Natural killer cell (primary cell): ENCODE measurements around the gene WNT6. TPM values are rescaled to one million over a fixed set of nuclear protein-coding genes. Genes with fewer than 3 reads are reported as not detected.

Experiments
- ATAC-seq, 3 donors: fragments of 150-1000 bp in 2 of 3; fragments of 200-7000 bp in 1 of 3; cut with Tn5 transposase; 1 replicate in 1 of 3; 2 replicates in 2 of 3; pipeline ENCODE4 v1.10.0; 2021; ENCODE audit warnings: mild to moderate bottlenecking in 2 of 3, moderate library complexity in 2 of 3
- DNase-seq, 2 donors: peaks; one replicate each; pipeline versions ENCODE4 v3.0.0 to v3.0.0-alpha.2; 2013 to 2021; ENCODE audit warnings: mixed read lengths in 1 of 2
- H3K27ac ChIP-seq: one replicate; pipeline ENCODE4 v1.5.1; 2013; ENCODE audit warnings: mild to moderate bottlenecking, low read length
- H3K27me3 ChIP-seq: one replicate; pipeline ENCODE4 v1.6.1; 2013; ENCODE audit warnings: low read length; ENCODE audit not compliant: control insufficient read depth, insufficient read depth
- H3K36me3 ChIP-seq: one replicate; pipeline ENCODE4 v1.6.1; 2013; ENCODE audit warnings: low read length; ENCODE audit not compliant: control insufficient read depth, insufficient read depth
- H3K4me1 ChIP-seq: one replicate; pipeline ENCODE4 v1.6.1; 2013; ENCODE audit warnings: low read length; ENCODE audit not compliant: control insufficient read depth, insufficient read depth
- H3K4me3 ChIP-seq: one replicate; pipeline ENCODE4 v1.5.1; 2013; ENCODE audit warnings: low read length
- H3K9me3 ChIP-seq: one replicate; pipeline ENCODE4 v1.6.1; 2013; ENCODE audit warnings: low read length; ENCODE audit not compliant: control insufficient read depth, insufficient read depth
- H3K27ac Mint-ChIP-seq, 2 donors: one replicate each; pipeline ENCODE4 v1.8.0; 2022; ENCODE audit warnings: mild to moderate bottlenecking in 2 of 2, mixed read lengths in 2 of 2, moderate library complexity in 1 of 2
- H3K27me3 Mint-ChIP-seq, 2 donors: one replicate each; pipeline ENCODE4 v1.8.0; 2022; ENCODE audit warnings: low read depth in 2 of 2, mixed read lengths in 2 of 2
- H3K36me3 Mint-ChIP-seq: one replicate; pipeline ENCODE4 v1.8.0; 2022; ENCODE audit warnings: mixed read lengths
- H3K4me1 Mint-ChIP-seq, 2 donors: one replicate each; pipeline ENCODE4 v1.8.0; 2022; ENCODE audit warnings: mixed read lengths in 2 of 2
- H3K4me3 Mint-ChIP-seq: one replicate; pipeline ENCODE4 v1.8.0; 2022; ENCODE audit warnings: mild to moderate bottlenecking, moderate library complexity, mixed read lengths
- H3K9me3 Mint-ChIP-seq, 2 donors: one replicate each; pipeline ENCODE4 v1.8.0; 2022; ENCODE audit warnings: mixed read lengths in 2 of 2
- CTCF ChIP-seq: fragments of 200-600 bp; IDR thresholded peaks from one replicate; pipeline ENCODE4 v1.8.0; 2022; ENCODE audit warnings: antibody characterized with exemption
- WGBS: methylation state at CpG from one replicate; pipeline ENCODE4 v1.1.7; 2013; ENCODE audit warnings: missing lambda C conversion rate; ENCODE audit not compliant: insufficient coverage; 5-methylcytosine and 5-hydroxymethylcytosine counted together
- intact Hi-C: fragments of 100-400 bp; cut with micrococcal nuclease; formaldehyde crosslinking; loops from one replicate; pipeline ENCODE4 v1.14.2; 2022
- total RNA-seq, 4 donors: library from RNA; stranded (reverse); fragments of 120-200 nt in 1 of 4; gene quantifications; one replicate each; pipeline versions ENCODE4 v1.2.3 to v1.2.4, GENCODE V29; 2013 to 2022

The WNT6 gene
- total RNA-seq, 3 donors from 2014 or later (not counting 1 experiment from before 2014, with no cell fraction given) = not detected

GRCh38 chr2:218819093-218819492, 40.5 kb upstream of the WNT6 start:
- no peak overlapping the region for H3K27ac Mint-ChIP-seq
- H3K4me1 ChIP-seq = no peaks in the 10 kb centered on the region
- H3K4me3 Mint-ChIP-seq = no peak overlapping the region
- ATAC-seq (no peak), DNase-seq (no peak)
- H3K36me3 ChIP-seq = no peaks in the 10 kb centered on the region
- no peak for TF ChIP-seq CTCF
- H3K9me3 ChIP-seq = no peaks in the 10 kb centered on the region
- no peaks in the 10 kb centered on the region for H3K4me1 Mint-ChIP-seq
- H3K27me3 ChIP-seq = no peaks in the 10 kb centered on the region
- intact Hi-C loops = no loop called here
- no peaks in the 10 kb centered on the region for H3K36me3 Mint-ChIP-seq
- 85% methylated on average over 7 of the region's 7 CpGs for WGBS
- H3K27ac ChIP-seq = no peak overlapping the region
- peaks cover 10 to 16% of the 10 kb centered on the region in 2 donors for H3K27me3 Mint-ChIP-seq
- no peaks in the 10 kb centered on the region for H3K9me3 Mint-ChIP-seq
- H3K4me3 ChIP-seq = no peak overlapping the region

- no peak overlapping the region for H3K4me3 Mint-ChIP-seq
- no peak for TF ChIP-seq CTCF
- DNase-seq (no peak), ATAC-seq (no peak)
- peaks cover 9 to 16% of the 10 kb centered on the region in 2 donors for H3K27me3 Mint-ChIP-seq
- no peaks in the 10 kb centered on the region for H3K9me3 Mint-ChIP-seq
- no peaks in the 10 kb centered on the region for H3K9me3 ChIP-seq
- H3K4me3 ChIP-seq = no peak overlapping the region
- H3K36me3 ChIP-seq = no peaks in the 10 kb centered on the region
- no peaks in the 10 kb centered on the region for H3K4me1 ChIP-seq
- 92% methylated on average over 15 of the region's 15 CpGs for WGBS
- no peak overlapping the region for H3K27ac Mint-ChIP-seq
- intact Hi-C loops = no loop called here
- H3K27ac ChIP-seq = no peak overlapping the region
- H3K4me1 Mint-ChIP-seq = no peaks in the 10 kb centered on the region
- H3K36me3 Mint-ChIP-seq = no peaks in the 10 kb centered on the region
- H3K27me3 ChIP-seq = no peaks in the 10 kb centered on the region
Measured at GRCh38 chr2:218820746-218821369, 38.7 kb upstream of the WNT6 start.

- no peak overlapping the region for H3K27ac Mint-ChIP-seq
- H3K4me1 ChIP-seq = no peaks in the 10 kb centered on the region
- no peaks in the 10 kb centered on the region for H3K36me3 Mint-ChIP-seq
- WGBS = 88% methylated on average over 7 of the region's 9 CpGs
- no peak overlapping the region for H3K27ac ChIP-seq
- H3K9me3 ChIP-seq = no peaks in the 10 kb centered on the region
- intact Hi-C loops = no loop called here
- H3K4me1 Mint-ChIP-seq = no peaks in the 10 kb centered on the region
- ATAC-seq = no peak
- TF ChIP-seq CTCF = no peak
- H3K36me3 ChIP-seq = no peaks in the 10 kb centered on the region
- H3K27me3 ChIP-seq = no peaks in the 10 kb centered on the region
- H3K27me3 Mint-ChIP-seq = peaks cover 6 to 11% of the 10 kb centered on the region in 2 donors
- H3K4me3 ChIP-seq = no peak overlapping the region
- no peak overlapping the region for H3K4me3 Mint-ChIP-seq
- no peak for DNase-seq
- H3K9me3 Mint-ChIP-seq = no peaks in the 10 kb centered on the region
Measured at GRCh38 chr2:218821605-218822211, 37.9 kb upstream of the WNT6 start.

- Mint-ChIP-seq H3K36me3 (no peaks in the 10 kb centered on the region), H3K4me1 (no peaks in the 10 kb centered on the region), H3K27me3 (peaks cover 6 to 9% of the 10 kb centered on the region in 2 donors), H3K4me3 (no peak overlapping the region), H3K27ac (no peak overlapping the region), H3K9me3 (no peaks in the 10 kb centered on the region)
- Histone ChIP-seq H3K36me3 (no peaks in the 10 kb centered on the region), H3K4me3 (no peak overlapping the region), H3K4me1 (no peaks in the 10 kb centered on the region), H3K27ac (no peak overlapping the region), H3K27me3 (no peaks in the 10 kb centered on the region), H3K9me3 (no peaks in the 10 kb centered on the region)
- 75% methylated on average over 7 of the region's 7 CpGs for WGBS
- ATAC-seq (no peak), DNase-seq (no peak)
- no peak for TF ChIP-seq CTCF
- intact Hi-C loops = no loop called here
Measured at GRCh38 chr2:218822622-218823021, 37.0 kb upstream of the WNT6 start.
